Panc1 (cell line): Measurements from ENCODE around the gene WFIKKN1.

ENCODE experiments used
- CTCF ChIP-seq: fragments of 450-650 bp; IDR thresholded peaks from 2 replicates; pipeline ENCODE4 v1.5.1; 2017; ENCODE audit warnings: mild to moderate bottlenecking
- REST ChIP-seq, 2 experiments: IDR thresholded peaks; 2 replicates each; pipeline ENCODE4 v1.6.1; 2011 to 2012; ENCODE audit warnings: low read depth in 2 of 2, control low read depth in 1 of 2, low read length in 1 of 2, mild to moderate bottlenecking in 1 of 2, moderate library complexity in 1 of 2; ENCODE audit not compliant: insufficient read depth in 1 of 2
- SIN3A ChIP-seq: IDR thresholded peaks from 2 replicates; pipeline ENCODE4 v1.6.1; 2012; ENCODE audit warnings: low read depth, mild to moderate bottlenecking, low read length, moderate library complexity, borderline replicate concordance; ENCODE audit not compliant: insufficient read depth

- TF ChIP-seq CTCF = no peak
- TF ChIP-seq REST (IDR thresholded peaks at IDR 0.05; ENCODE audit: insufficient read depth in 1 of 2, low read depth in 2 of 2, low read length in 1 of 2) = no peak
- no peak for TF ChIP-seq SIN3A
These were observed 15.3 kb downstream of the WFIKKN1 start for GRCh38 chr16:645852-646678.
